HG03039 (cell line): Measurements from ENCODE around the gene SLC8A2.

Experiments
- ATAC-seq: cut with Tn5 transposase; IDR thresholded peaks from one replicate; pipeline ENCODE4 v1.9.1; 2021; ENCODE audit warnings: mild to moderate bottlenecking, moderate library complexity; ENCODE audit not compliant: unreplicated experiment

The SLC8A2 gene

GRCh38 chr19:47505506-47505905 is 33.8 kb upstream of the SLC8A2 start:
- no peak for ATAC-seq

- no peak for ATAC-seq
These were observed 32.1 kb upstream of the SLC8A2 start for GRCh38 chr19:47503826-47504150.

- no peak for ATAC-seq
These were observed 31.6 kb upstream of the SLC8A2 start for GRCh38 chr19:47503130-47503825.

- ATAC-seq: no peak
These were observed 28.5 kb upstream of the SLC8A2 start for GRCh38 chr19:47499863-47500830.

- ATAC-seq: no peak
These were observed 27.7 kb upstream of the SLC8A2 start for GRCh38 chr19:47499371-47499770.

- no peak for ATAC-seq
These were observed 26.9 kb upstream of the SLC8A2 start for GRCh38 chr19:47498561-47498960.

GRCh38 chr19:47497821-47498520 is 26.3 kb upstream of the SLC8A2 start:
- no peak for ATAC-seq

GRCh38 chr19:47497050-47497766 is 25.5 kb upstream of the SLC8A2 start:
- ATAC-seq: no peak

GRCh38 chr19:47495478-47496372 is 24.0 kb upstream of the SLC8A2 start:
- ATAC-seq: no peak

- ATAC-seq: no peak
These were observed 23.0 kb upstream of the SLC8A2 start for GRCh38 chr19:47494729-47495128.

GRCh38 chr19:47494211-47494547 is 22.5 kb upstream of the SLC8A2 start:
- no peak for ATAC-seq

- ATAC-seq: no peak
These were observed 21.9 kb upstream of the SLC8A2 start for GRCh38 chr19:47493378-47494210.

- no peak for ATAC-seq
These were observed 21.1 kb upstream of the SLC8A2 start for GRCh38 chr19:47492571-47493377.

GRCh38 chr19:47492137-47492533 is 20.4 kb upstream of the SLC8A2 start:
- no peak for ATAC-seq

- ATAC-seq: no peak
These were observed 19.9 kb upstream of the SLC8A2 start for GRCh38 chr19:47491358-47492136.

- ATAC-seq: no peak
These were observed 19.2 kb upstream of the SLC8A2 start for GRCh38 chr19:47490847-47491246.

- ATAC-seq: no peak
These were observed 18.3 kb upstream of the SLC8A2 start for GRCh38 chr19:47490031-47490430.
